ENCODE measurements around the gene DCC.

- no peak for TF ChIP-seq POLR2A (IDR thresholded peaks at IDR 0.05)
- TF ChIP-seq CTCF (IDR thresholded peaks at IDR 0.05), result no peak
Observed at GRCh38 chr18:53531896-53532295, 1191.9 kb downstream of the DCC start.

All from body of pancreas (tissue), 4 donors.